Pulmonary artery endothelial cell (primary cell): ENCODE results near the gene BMPR1B. TPM values are rescaled to one million over a fixed set of nuclear protein-coding genes. Genes with fewer than 3 reads are reported as not detected.
"Not testable (repeated sequence)": the region's sequence is repeated elsewhere in the genome, so short reads cannot be mapped to it uniquely, and the experiment has no call there.

Experiments used
- DNase-seq: peaks from one replicate; pipeline ENCODE4 v3.0.0-alpha.2; 2011; ENCODE audit warnings: low read depth, low spot score
- total RNA-seq: library from RNA; depleted of rRNA; stranded (reverse); fragments of >200 nt; gene quantifications from 2 replicates; pipeline ENCODE4 v1.2.3, GENCODE V29; 2014

The BMPR1B gene
- total RNA-seq, 1 donor from 2014 or later = 0.13 TPM

- DNase-seq = no peak
Observed at GRCh38 chr4:95023110-95023509, 265.4 kb downstream of the BMPR1B start.

- no peak for DNase-seq
Observed at GRCh38 chr4:95027905-95028618, 270.3 kb downstream of the BMPR1B start.

GRCh38 chr4:95038791-95039190, 281.0 kb downstream of the BMPR1B start:
- DNase-seq = no peak

DNA sequence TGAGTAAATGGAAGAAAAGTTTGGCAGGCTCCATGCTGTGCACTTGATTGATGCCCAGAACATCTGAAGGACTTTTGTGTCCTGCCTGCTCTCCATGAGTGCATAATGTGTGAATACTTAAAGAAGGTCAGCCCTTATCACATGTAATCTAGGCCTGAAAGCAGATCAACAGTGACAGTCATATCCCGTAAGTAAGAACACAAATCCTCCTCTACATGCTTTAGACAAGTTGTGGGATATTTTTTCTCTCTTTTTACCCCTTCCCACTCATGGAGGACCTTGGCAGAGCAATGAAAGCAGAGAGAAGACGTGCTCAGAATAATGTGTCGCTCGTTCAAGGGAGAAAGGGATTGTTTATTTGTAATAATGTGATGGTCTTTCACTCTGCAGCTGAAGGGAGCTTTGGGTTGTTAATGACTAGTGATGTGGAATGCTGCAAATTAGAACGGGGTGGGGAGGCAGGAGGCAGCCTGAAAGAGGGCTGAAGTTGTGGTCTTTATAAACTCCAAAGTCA, 286.6 kb downstream of the BMPR1B start:
- DNase-seq = no peak

- DNase-seq = no peak
Observed at GRCh38 chr4:95045429-95045828, 287.7 kb downstream of the BMPR1B start.

DNA sequence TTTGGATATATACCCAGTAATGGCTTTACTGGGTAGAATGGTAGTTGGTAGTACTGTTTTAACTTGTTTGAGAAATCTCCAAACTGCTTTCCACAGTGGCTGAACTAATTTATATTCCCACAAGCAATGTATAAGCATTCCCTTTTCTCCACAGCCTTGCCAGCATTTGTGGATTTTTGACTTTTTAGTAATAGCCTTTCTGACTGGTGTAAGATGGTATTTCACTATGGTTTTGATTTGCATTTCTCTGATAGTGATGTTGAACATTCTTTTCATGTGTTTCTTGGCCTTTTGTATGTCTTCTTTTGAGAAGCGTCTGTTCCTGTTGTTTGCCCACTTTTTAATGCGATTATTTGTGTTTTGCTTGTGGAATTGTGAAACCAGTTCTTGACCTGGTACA, 290.5 kb downstream of the BMPR1B start:
- DNase-seq = no peak

GRCh38 chr4:95049551-95050233, 291.9 kb downstream of the BMPR1B start:
- DNase-seq = no peak

GRCh38 chr4:95050980-95051701, 293.4 kb downstream of the BMPR1B start:
- DNase-seq = no peak

- DNase-seq = no peak
Observed at GRCh38 chr4:95051702-95052020, 293.9 kb downstream of the BMPR1B start.

DNA sequence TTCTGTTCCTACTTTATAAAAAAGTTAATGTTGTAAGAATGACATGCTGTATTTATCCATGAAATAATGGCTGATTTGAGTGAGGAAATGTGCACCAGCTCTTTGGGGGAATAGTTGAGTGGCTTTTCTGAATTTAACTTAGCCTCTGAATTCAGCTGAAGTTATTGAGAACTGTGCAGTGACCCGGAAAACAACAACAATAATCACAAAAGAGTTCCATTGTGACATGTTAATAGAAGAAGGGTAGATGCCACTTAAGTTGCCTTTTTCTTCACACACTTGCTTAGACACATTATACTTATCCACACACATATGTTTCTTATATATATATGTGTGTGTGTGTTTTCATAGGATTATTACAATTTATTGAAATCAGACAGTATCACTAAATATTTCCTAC, 301.2 kb downstream of the BMPR1B start:
- no peak for DNase-seq

GRCh38 chr4:95059663-95060062, 301.9 kb downstream of the BMPR1B start:
- no peak for DNase-seq

DNA sequence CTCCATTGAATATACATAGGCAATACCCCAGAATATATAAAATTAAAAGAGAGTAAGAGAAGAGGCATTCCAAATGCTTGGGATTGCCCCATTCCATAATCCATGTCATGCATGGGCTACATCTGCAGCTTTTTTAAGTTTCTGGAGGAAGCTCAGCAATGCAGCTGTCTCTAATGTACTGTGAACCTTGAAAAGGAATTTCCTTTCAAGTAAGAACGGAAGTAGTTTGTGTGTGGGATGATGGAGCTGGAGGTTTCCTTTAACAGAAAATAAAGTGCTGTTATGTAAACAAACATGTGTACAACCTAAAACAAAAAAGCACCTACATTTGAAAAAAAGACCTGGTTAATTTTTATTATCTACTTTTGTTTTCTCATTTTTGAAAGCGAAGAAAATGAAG, 303.5 kb downstream of the BMPR1B start:
- DNase-seq = no peak

DNA sequence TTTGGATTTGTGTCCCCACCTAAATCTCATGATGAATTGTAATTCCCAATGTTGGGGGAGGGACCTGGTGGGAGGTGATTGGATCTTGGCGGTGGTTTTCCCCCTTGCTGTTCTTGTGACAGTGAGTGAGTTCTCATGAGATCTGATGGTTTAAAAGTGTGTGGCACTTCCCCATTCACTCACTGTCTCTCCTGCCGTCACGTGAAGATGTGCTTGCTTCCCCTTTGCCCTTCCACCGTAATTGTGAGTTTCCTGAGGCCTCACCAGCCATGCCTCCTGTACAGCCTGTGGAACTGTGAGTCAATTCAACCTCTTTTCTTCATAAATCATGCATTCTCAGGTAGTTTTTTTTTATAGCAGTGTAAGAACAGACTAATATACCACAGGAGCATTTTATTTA, 304.0 kb downstream of the BMPR1B start:
- not testable (repeated sequence) for DNase-seq

- no peak for DNase-seq
Observed at GRCh38 chr4:95066050-95066449, 308.3 kb downstream of the BMPR1B start.

DNA sequence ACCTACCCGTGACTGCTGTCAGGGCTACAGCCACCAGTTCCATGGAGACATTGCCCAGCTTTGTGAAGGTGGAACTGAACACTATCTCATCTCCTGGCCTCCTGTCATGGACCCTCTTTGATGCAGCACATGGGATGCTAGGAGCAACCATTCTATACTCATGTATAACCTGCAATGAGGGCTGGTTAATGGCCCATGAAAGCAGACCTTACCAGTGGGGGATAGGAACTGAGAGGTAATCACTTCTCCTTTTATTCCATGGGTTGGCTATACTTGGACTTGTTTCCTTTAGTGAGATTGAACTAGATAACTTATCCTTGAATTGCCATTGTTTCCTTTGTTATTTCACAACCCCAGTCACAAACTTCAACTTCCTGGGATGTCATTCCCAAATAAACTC, 310.6 kb downstream of the BMPR1B start:
- no peak for DNase-seq

GRCh38 chr4:95068818-95069478, 311.2 kb downstream of the BMPR1B start:
- DNase-seq = no peak

DNA sequence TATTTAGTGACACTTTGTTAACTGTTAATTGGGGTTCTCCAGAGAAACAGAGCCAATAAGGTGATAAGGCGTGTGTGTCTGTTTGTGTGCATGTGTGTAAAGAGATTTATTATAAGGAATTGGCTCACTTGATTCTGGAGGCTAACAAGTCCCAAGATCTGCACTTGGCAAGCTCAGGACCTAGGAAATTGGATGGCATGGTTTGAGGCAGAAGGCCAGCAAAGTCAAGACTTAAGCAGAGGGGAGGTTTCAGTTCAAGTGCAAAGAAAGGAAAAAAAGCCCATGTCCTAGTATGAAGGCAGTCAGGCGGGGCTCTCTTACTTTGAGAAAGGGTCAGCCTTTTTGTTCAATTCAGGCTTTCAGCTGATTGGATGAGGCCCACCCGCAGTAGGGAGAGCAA, 314.1 kb downstream of the BMPR1B start:
- DNase-seq = no peak

DNA sequence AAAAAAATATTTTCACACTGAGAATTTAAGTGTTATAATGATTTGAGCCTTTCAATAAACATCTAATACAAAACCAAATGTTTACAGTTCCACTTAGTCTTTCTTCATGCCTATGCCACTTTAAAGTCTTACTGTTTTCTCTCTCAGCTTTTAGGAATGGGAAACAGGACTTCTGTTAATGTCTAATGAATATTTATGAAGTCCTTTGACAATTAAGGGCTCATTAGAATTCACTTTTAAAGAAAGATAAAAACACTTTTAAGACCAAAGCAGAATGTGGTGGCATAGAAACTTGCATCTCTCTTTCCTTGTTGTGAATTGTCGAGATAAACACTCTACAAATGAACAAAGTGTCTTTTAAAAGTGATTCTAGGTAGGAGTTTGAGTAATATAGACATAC, 315.9 kb downstream of the BMPR1B start:
- DNase-seq = no peak

DNA sequence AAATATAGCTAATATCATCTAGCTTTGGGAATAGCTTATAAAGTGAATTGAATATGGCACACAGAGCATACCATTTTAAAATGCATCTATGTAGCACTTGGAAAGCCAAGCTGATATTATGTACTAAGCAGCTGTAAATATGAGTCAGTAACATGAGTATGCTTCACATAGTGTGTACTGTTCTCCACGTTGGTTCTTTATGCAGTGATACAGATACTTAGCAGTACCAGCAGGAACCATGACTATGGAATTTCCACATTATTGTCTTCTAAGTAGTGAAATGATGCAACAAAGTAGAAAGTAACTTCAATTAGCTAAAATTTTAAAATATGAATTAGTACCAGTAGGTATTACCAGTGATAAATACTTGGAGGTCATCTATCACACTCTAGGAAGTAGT, 320.1 kb downstream of the BMPR1B start:
- no peak for DNase-seq

DNA sequence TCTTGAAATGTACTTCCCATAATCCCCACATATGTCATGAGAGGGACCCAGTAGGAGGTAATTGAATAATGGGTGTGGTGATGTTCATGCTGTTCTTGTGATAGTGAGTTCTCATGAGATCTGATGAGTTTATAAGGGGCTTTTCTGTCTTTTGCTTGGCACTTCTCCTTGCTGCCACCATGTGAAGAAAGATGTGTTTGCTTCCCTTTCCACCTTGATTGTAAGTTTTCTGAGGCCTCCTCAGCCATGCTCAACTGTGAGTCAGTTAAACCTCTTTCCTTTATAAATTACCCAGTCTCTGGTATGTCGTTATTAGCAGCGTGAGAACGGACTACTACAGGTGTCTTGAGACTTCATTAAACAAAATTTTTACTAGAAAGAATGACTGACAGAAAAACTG, 323.2 kb downstream of the BMPR1B start:
- no peak for DNase-seq

DNA sequence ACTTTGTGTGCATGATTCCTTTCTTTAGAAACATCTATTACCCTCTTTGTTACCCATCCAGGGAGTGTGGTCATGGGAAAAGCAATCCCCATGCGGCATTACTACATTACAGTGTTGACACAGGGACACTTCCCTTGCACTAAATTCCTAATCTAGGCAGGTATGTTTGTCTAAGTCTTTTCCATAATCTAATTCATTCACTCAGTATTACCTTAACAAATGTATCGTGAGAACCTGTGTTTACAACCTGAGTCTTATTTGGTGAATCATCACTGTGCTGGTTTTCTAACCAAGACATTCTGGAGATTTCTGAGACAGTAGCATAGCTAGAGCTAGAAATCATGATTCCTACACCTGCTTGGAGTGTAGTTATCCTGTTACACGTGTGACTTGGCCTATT, 326.8 kb downstream of the BMPR1B start:
- DNase-seq = no peak
